ENCODE measurements around the gene NR1D2. TPM values are rescaled to one million over a fixed set of nuclear protein-coding genes. Genes with fewer than 3 reads are reported as not detected.

Gene NR1D2
- total RNA-seq, 1 experiment from 2014 or later: 18.4 TPM

DNA sequence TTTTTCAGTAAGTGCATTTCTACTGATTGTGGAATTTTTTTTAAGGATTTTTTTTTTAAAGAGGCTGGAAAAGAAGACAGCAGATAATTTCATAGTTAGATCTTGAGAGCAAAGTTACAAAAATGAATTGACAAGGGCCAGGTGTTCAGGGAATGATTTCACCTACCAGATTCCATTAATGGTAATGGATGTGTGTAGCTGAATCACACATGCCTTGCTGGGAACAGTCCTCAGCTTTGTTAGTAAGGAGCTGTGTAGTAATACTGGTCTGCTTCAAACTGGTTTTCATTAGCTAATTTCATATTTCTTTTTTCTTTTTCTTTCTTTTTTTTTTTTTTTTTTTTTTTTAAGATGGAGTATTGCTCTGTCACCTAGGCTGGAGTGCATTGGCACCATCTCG, 16.0 kb downstream of the NR1D2 start (continued):
- TF ChIP-seq, protein P1, sequence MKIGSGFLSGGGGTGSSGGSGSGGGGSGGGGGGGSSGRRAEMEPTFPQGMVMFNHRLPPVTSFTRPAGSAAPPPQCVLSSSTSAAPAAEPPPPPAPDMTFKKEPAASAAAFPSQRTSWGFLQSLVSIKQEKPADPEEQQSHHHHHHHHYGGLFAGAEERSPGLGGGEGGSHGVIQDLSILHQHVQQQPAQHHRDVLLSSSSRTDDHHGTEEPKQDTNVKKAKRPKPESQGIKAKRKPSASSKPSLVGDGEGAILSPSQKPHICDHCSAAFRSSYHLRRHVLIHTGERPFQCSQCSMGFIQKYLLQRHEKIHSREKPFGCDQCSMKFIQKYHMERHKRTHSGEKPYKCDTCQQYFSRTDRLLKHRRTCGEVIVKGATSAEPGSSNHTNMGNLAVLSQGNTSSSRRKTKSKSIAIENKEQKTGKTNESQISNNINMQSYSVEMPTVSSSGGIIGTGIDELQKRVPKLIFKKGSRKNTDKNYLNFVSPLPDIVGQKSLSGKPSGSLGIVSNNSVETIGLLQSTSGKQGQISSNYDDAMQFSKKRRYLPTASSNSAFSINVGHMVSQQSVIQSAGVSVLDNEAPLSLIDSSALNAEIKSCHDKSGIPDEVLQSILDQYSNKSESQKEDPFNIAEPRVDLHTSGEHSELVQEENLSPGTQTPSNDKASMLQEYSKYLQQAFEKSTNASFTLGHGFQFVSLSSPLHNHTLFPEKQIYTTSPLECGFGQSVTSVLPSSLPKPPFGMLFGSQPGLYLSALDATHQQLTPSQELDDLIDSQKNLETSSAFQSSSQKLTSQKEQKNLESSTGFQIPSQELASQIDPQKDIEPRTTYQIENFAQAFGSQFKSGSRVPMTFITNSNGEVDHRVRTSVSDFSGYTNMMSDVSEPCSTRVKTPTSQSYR (CRISPR knock-in tag; IDR thresholded peaks at IDR 0.05): no peak
- TF ChIP-seq SMAD3 (CRISPR knock-in tag; IDR thresholded peaks at IDR 0.05; ENCODE audit: borderline replicate concordance) (no peak), ZNF121 (CRISPR knock-in tag; IDR thresholded peaks at IDR 0.05) (no peak)

DNA sequence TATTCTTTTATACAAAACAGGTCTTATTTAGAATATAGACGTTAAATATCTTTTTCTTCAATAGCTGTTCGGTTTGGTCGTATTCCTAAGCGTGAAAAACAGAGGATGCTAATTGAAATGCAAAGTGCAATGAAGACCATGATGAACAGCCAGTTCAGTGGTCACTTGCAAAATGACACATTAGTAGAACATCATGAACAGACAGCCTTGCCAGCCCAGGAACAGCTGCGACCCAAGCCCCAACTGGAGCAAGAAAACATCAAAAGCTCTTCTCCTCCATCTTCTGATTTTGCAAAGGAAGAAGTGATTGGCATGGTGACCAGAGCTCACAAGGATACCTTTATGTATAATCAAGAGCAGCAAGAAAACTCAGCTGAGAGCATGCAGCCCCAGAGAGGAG, 16.8 kb downstream of the NR1D2 start:
- H3K27ac Mint-ChIP-seq: no peak overlapping the region
- POLR2A ChIA-PET: no interaction called here
- TF ChIP-seq RELA (CRISPR knock-in tag; IDR thresholded peaks at IDR 0.05; ENCODE audit: borderline replicate concordance) (no peak), ZNF671 (CRISPR knock-in tag; IDR thresholded peaks at IDR 0.05) (no peak), ZNF121 (CRISPR knock-in tag; IDR thresholded peaks at IDR 0.05) (no peak), ZNF263 (CRISPR knock-in tag; IDR thresholded peaks at IDR 0.05; ENCODE audit: low read depth) (no peak), SOX15 (CRISPR knock-in tag; IDR thresholded peaks at IDR 0.05) (no peak), FOXP1 (CRISPR knock-in tag; IDR thresholded peaks at IDR 0.05; ENCODE audit: borderline replicate concordance) (no peak)
- TF ChIP-seq, protein P2, sequence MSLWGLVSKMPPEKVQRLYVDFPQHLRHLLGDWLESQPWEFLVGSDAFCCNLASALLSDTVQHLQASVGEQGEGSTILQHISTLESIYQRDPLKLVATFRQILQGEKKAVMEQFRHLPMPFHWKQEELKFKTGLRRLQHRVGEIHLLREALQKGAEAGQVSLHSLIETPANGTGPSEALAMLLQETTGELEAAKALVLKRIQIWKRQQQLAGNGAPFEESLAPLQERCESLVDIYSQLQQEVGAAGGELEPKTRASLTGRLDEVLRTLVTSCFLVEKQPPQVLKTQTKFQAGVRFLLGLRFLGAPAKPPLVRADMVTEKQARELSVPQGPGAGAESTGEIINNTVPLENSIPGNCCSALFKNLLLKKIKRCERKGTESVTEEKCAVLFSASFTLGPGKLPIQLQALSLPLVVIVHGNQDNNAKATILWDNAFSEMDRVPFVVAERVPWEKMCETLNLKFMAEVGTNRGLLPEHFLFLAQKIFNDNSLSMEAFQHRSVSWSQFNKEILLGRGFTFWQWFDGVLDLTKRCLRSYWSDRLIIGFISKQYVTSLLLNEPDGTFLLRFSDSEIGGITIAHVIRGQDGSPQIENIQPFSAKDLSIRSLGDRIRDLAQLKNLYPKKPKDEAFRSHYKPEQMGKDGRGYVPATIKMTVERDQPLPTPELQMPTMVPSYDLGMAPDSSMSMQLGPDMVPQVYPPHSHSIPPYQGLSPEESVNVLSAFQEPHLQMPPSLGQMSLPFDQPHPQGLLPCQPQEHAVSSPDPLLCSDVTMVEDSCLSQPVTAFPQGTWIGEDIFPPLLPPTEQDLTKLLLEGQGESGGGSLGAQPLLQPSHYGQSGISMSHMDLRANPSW (CRISPR knock-in tag; conservative IDR thresholded peaks at IDR 0.05; ENCODE audit: low read depth): no peak
- TF ChIP-seq, protein P3, sequence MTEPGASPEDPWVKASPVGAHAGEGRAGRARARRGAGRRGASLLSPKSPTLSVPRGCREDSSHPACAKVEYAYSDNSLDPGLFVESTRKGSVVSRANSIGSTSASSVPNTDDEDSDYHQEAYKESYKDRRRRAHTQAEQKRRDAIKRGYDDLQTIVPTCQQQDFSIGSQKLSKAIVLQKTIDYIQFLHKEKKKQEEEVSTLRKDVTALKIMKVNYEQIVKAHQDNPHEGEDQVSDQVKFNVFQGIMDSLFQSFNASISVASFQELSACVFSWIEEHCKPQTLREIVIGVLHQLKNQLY (CRISPR knock-in tag; IDR thresholded peaks at IDR 0.05): no peak
- TF ChIP-seq, protein P4, sequence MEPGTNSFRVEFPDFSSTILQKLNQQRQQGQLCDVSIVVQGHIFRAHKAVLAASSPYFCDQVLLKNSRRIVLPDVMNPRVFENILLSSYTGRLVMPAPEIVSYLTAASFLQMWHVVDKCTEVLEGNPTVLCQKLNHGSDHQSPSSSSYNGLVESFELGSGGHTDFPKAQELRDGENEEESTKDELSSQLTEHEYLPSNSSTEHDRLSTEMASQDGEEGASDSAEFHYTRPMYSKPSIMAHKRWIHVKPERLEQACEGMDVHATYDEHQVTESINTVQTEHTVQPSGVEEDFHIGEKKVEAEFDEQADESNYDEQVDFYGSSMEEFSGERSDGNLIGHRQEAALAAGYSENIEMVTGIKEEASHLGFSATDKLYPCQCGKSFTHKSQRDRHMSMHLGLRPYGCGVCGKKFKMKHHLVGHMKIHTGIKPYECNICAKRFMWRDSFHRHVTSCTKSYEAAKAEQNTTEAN (CRISPR knock-in tag; IDR thresholded peaks at IDR 0.05): no peak
- TF ChIP-seq, protein P5, sequence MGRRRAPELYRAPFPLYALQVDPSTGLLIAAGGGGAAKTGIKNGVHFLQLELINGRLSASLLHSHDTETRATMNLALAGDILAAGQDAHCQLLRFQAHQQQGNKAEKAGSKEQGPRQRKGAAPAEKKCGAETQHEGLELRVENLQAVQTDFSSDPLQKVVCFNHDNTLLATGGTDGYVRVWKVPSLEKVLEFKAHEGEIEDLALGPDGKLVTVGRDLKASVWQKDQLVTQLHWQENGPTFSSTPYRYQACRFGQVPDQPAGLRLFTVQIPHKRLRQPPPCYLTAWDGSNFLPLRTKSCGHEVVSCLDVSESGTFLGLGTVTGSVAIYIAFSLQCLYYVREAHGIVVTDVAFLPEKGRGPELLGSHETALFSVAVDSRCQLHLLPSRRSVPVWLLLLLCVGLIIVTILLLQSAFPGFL (CRISPR knock-in tag; IDR thresholded peaks at IDR 0.05; ENCODE audit: borderline replicate concordance): no peak
- no peaks in the 10 kb centered on the region for H3K4me1 Mint-ChIP-seq
- no peak for ATAC-seq
- no peak overlapping the region for H3K4me3 Mint-ChIP-seq
- CTCF ChIA-PET: interaction anchor here (0.6 kb wide), 1 partner anchor 519 kb away, joined by 5 read pairs; no protein-coding TSS in a partner anchor
- peaks cover 52% of the 10 kb centered on the region for H3K36me3 Mint-ChIP-seq
- no peaks in the 10 kb centered on the region for H3K27me3 Mint-ChIP-seq (ENCODE audit: low read depth)
- no peak for DNase-seq (ENCODE audit: low spot score)
- H3K9me3 Mint-ChIP-seq: no peaks in the 10 kb centered on the region

DNA sequence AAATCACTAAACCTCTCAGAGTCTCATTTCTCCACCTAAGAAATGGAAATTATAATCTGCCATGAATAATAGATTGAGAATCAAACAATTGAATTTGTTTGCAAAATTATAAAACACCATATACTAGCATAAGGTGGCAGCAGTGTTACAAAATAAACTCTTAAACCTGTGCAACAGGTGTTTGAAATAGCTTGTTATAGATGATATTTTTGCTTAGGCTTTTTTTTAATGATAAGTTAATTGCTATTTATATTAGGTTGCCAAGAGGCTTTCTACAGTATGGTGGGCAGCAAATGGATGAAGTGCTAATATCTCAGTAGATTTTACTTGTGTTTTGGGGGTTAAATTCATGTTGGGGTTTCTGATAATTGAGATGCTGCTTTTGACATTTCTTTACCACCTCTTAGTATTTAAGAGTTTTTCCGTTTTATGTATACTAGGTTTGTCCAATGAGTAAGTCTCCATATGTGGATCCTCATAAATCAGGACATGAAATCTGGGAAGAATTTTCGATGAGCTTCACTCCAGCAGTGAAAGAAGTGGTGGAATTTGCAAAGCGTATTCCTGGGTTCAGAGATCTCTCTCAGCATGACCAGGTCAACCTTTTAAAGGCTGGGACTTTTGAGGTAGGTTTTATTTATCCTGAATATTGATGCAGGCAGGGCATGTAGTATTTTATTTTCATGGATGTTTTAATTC, 19.6 kb downstream of the NR1D2 start:
- Mint-ChIP-seq H3K36me3 (peaks cover 57% of the 10 kb centered on the region), H3K27ac (no peak overlapping the region), H3K9me3 (no peaks in the 10 kb centered on the region), H3K4me1 (no peaks in the 10 kb centered on the region), H3K27me3 (ENCODE audit: low read depth) (no peaks in the 10 kb centered on the region), H3K4me3 (no peak overlapping the region)
- ChIA-PET POLR2A (interaction anchor here (0.6 to 0.7 kb wide), 2 partner anchors 9 to 17 kb away, joined by 5 to 6 read pairs; no protein-coding TSS in a partner anchor), CTCF (interaction anchor here (0.6 kb wide), 3 partner anchors 9 to 556 kb away, joined by 3 read pairs; no protein-coding TSS in a partner anchor)
- DNase-seq (ENCODE audit: low spot score) (no peak), ATAC-seq (no peak)
- TF ChIP-seq, protein P6, sequence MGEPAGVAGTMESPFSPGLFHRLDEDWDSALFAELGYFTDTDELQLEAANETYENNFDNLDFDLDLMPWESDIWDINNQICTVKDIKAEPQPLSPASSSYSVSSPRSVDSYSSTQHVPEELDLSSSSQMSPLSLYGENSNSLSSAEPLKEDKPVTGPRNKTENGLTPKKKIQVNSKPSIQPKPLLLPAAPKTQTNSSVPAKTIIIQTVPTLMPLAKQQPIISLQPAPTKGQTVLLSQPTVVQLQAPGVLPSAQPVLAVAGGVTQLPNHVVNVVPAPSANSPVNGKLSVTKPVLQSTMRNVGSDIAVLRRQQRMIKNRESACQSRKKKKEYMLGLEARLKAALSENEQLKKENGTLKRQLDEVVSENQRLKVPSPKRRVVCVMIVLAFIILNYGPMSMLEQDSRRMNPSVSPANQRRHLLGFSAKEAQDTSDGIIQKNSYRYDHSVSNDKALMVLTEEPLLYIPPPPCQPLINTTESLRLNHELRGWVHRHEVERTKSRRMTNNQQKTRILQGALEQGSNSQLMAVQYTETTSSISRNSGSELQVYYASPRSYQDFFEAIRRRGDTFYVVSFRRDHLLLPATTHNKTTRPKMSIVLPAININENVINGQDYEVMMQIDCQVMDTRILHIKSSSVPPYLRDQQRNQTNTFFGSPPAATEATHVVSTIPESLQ (CRISPR knock-in tag; IDR thresholded peaks at IDR 0.05): no peak
- TF ChIP-seq, protein P1 (CRISPR knock-in tag; IDR thresholded peaks at IDR 0.05): no peak
- no peak for TF ChIP-seq OVOL2 (CRISPR knock-in tag; IDR thresholded peaks at IDR 0.05; ENCODE audit: borderline replicate concordance)
- TF ChIP-seq, protein P7, sequence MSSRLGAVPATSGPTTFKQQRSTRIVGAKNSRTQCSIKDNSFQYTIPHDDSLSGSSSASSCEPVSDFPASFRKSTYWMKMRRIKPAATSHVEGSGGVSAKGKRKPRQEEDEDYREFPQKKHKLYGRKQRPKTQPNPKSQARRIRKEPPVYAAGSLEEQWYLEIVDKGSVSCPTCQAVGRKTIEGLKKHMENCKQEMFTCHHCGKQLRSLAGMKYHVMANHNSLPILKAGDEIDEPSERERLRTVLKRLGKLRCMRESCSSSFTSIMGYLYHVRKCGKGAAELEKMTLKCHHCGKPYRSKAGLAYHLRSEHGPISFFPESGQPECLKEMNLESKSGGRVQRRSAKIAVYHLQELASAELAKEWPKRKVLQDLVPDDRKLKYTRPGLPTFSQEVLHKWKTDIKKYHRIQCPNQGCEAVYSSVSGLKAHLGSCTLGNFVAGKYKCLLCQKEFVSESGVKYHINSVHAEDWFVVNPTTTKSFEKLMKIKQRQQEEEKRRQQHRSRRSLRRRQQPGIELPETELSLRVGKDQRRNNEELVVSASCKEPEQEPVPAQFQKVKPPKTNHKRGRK (CRISPR knock-in tag; IDR thresholded peaks at IDR 0.05; ENCODE audit: borderline replicate concordance): no peak

Measured in WTC11 (cell line).